Embryonic facial prominence (tissue), 1 donor: Measurements from ENCODE around the gene FHOD3.
A peak's percentile ranks its signal among the peaks of the same experiment; 100 is the strongest.

ENCODE experiments used
- DNase-seq: peaks from one replicate; pipeline ENCODE4 v3.0.0-alpha.2; 2016; ENCODE audit errors: extremely low spot score

Gene FHOD3

DNA sequence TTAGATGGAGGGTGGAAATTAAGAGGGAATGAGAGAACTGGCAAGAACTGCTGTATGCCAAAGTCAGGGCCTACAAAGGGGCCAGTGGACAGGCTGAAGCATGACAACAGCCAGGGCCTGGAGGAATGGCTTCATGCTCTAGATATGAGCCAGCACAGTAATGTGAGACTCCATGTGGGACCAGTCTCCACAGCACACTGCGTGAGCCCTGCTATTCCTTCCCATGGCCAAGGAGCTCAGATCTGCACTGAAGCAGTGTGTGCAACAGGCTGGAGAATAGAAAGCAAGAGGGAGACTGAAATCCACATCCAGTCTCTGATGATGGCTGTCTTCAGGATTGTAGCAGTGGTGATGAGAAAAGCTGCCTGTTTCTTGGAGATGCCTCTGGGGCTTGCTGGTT is 368.4 kb downstream of the FHOD3 start:
- no peak for DNase-seq

- no peak for DNase-seq
Measured at GRCh38 chr18:36667811-36668210, 370.3 kb downstream of the FHOD3 start.

- no peak for DNase-seq
Measured at GRCh38 chr18:36668349-36668748, 370.8 kb downstream of the FHOD3 start.

GRCh38 chr18:36672437-36673344 is 375.2 kb downstream of the FHOD3 start:
- no peak for DNase-seq

- DNase-seq, result no peak
Measured at GRCh38 chr18:36673452-36673851, 375.9 kb downstream of the FHOD3 start.

- no peak for DNase-seq
Measured at GRCh38 chr18:36675076-36675475, 377.6 kb downstream of the FHOD3 start.

- no peak for DNase-seq
Measured at GRCh38 chr18:36675542-36675941, 378.0 kb downstream of the FHOD3 start.

- DNase-seq, result no peak
Measured at GRCh38 chr18:36676629-36677028, 379.1 kb downstream of the FHOD3 start.

DNA sequence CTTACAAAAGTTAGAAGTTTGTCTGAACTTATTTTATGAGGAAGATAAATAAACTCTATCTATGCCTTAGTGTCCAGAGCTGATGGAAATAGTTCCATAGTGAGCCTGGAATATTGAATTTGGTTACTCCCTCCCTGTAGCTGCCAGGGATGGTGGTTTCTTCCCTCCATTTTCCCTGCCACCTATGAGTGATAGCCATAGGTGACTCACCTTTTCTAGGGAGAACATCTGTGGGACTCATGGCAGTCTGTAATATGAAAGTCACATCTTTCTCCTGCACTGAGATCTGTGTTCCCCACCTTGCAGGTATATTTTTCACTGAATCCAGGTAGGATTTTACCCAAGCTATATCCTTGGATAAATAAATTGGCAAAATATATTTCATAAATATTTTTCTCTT is 382.5 kb downstream of the FHOD3 start:
- DNase-seq, result no peak

GRCh38 chr18:36685580-36685979 is 388.1 kb downstream of the FHOD3 start:
- no peak for DNase-seq

GRCh38 chr18:36688020-36688965 is 390.8 kb downstream of the FHOD3 start:
- no peak for DNase-seq

GRCh38 chr18:36692371-36692770 is 394.9 kb downstream of the FHOD3 start:
- peak; percentile 81 for DNase-seq

DNA sequence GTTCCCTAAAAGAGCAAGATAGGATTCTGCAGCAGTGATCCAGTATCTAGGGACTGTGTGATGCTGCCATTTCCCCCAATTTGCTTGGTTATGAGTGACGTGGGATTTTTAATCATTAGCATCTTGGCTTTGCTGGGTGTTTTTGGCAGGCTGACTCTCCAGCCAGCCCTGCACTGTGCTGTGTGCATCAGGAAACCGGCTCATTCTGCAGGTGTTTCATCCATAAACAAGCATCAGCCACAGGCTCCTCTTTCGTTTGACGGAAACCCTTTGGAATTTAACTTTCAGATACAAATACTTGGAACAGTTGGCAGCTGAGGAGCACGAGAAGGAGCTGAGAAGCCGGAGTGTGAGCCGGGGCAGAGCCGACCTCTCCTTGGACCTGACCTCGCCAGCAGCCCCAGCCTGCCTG is 395.4 kb downstream of the FHOD3 start:
- no peak for DNase-seq

GRCh38 chr18:36693931-36694620 is 396.6 kb downstream of the FHOD3 start:
- DNase-seq, result no peak

DNA sequence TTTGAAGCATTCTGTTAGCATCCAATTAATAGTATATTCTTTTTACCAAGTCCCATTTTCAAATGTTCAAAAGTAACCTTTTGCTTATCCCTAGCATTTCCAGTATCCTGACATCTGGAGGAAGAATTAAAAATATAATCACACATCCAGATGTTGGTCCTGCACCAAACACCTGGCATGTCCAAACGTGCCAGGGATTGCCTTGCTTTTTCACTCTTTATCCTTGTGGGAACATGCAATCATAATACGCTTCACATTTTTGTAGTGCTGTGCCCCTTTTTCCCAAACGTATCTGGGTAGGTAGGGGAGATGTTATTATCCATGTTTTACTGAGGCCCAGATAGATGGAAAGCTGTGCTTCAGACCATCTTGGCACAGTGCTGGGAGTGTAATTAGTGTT is 398.3 kb downstream of the FHOD3 start:
- DNase-seq, result no peak

- no peak for DNase-seq
Measured at GRCh38 chr18:36697905-36698304, 400.4 kb downstream of the FHOD3 start.

GRCh38 chr18:36700955-36701354 is 403.4 kb downstream of the FHOD3 start:
- DNase-seq, result no peak

GRCh38 chr18:36702401-36703013 is 405.0 kb downstream of the FHOD3 start:
- no peak for DNase-seq

DNA sequence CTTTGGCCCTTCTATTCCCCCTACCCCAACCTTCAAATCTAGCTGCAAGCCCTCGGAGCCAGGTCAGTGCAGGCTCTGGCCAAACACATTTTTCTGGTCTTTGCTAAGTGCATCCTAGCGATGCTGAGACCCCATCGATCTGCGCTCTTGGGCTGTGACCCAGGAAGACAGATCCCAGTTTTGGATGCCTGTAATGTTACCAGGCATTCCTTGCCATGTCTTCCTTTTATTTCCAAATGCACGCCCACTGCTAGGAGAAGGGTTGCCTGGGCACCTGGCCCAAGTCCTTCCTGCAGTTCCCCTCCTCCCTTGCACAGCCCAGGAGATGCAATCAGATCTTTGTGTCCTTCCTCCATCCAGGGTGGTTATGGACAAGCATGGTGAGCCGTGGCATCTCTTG is 406.6 kb downstream of the FHOD3 start:
- DNase-seq, result no peak

DNA sequence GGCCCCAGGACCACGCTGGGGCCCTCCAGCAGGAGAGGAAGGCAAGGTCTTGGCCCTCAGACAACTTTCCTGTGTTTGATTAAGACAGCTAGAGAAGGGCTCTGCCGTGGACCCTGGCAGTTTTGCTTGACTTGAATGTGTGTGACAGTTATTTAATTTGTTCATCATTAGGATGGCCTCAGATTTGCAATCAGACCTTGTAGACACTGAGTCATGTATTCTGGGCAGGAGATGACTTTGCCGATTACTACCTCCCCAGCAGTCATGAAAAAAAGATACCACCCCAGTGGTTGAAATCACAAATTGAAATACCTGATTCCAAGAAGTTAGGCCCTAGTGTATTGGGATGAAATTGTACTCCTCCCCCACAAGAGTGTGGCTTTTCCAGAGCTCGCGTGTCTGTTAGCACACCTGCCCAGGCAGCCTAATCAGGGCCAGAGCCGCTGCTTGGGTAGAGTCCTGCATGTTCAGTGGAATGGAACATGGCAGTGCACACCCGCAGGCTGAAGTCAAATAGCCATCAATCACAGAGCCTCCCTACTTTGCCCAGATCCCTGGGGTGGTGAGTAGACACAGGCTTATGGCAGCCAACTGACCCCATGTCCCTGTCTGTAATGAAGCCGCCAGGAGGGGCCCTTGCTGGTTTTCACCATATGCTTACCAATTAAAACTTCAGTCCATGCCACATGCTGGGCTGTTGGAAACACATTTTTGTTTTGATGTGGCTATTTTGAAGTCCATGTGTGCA is 408.8 kb downstream of the FHOD3 start:
- DNase-seq, result no peak

DNA sequence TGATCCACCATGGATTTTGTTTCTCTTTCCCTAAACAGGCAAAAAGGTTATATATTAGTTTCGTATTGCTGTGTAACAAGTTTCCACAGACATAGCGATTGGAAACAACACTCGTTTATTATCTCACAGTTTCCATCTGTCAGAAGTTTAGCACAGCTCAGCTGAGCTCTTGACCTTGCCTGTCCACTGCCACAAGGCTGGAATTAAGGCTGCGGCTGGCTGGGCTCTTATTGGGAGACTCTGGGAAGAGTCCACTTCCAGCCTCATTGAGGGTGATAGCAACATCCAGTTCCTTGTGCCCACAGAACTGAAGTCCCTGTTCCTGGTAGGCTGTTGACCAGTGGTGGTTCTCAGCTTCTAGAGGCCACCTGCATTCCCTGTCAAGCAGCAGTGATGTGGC is 410.9 kb downstream of the FHOD3 start:
- no peak for DNase-seq
